K562 (cell line): ENCODE results near the gene SLC7A10. TPM values are rescaled to one million over a fixed set of nuclear protein-coding genes. Genes with fewer than 3 reads are reported as not detected.
"Not testable (repeated sequence)": the region's sequence is repeated elsewhere in the genome, so short reads cannot be mapped to it uniquely, and the experiment has no call there.

Experiments
- ATAC-seq: fragments of 200-7000 bp; cut with Tn5 transposase; 3 replicates; pipeline ENCODE4 v1.9.1; 2020; ENCODE audit warnings: moderate library complexity
- BruUV-seq: library from RNA; stranded (reverse); fragments of 400-500 nt; replicated peaks from 2 replicates; lab custom pipeline; 2021; lab: Mats Ljungman, UMichigan
- CTCF ChIA-PET: fragments of 300-600 bp; formaldehyde crosslinking; extraction: SDS; loops from one replicate; lab custom pipeline; 2021; ENCODE audit warnings: low intra/inter-chr PET ratio; lab: Yijun Ruan, JAX
- POLR2A ChIA-PET: fragments of 300-600, 350-650 bp; sonication (Branson Sonifier 250); formaldehyde crosslinking; extraction: SDS; loops from one replicate; lab custom pipeline; 2021; ENCODE audit warnings: antibody characterized with exemption, inconsistent platforms; lab: Yijun Ruan, JAX
- DNase-seq, 4 experiments: peaks; one replicate each; pipeline versions ENCODE4 v3.0.0 to v3.0.0-alpha.2; 2011 to 2018; ENCODE audit warnings: low spot score in 3 of 4, mixed read lengths in 3 of 4; ENCODE audit errors: extremely low read depth in 1 of 4
- FAIRE-seq: peaks from 2 replicates; lab custom pipeline; 2011; peaks lifted over from hg19 to GRCh38; lab: Jason Lieb, UNC
- H2AFZ ChIP-seq: 2 replicates; pipeline ENCODE4 v1.6.0; 2011; ENCODE audit warnings: low read depth, low read length, control low read depth, inconsistent platforms
- H3K27ac ChIP-seq: fragments of 200-600 bp; 3 replicates; pipeline ENCODE4 v1.8.0; 2011; ENCODE audit warnings: low read depth, mild to moderate bottlenecking, control low read depth, inconsistent platforms, low read length, moderate library complexity, mixed read lengths; ENCODE audit errors: extremely low read depth
- H3K27me3 ChIP-seq, 2 experiments: fragments of 300-600 bp in 1 of 2; 2 replicates in 1 of 2; 3 replicates in 1 of 2; pipeline versions ENCODE4 v1.6.0 to v1.8.0; 2011; ENCODE audit warnings: inconsistent platforms in 2 of 2, low read length in 2 of 2, mild to moderate bottlenecking in 1 of 2, mixed read lengths in 1 of 2, moderate library complexity in 1 of 2; ENCODE audit not compliant: control insufficient read depth in 2 of 2, insufficient read depth in 2 of 2
- H3K36me3 ChIP-seq: fragments of 300-600 bp; 3 replicates; pipeline ENCODE4 v1.8.0; 2011; ENCODE audit warnings: mild to moderate bottlenecking, low read length, inconsistent platforms; ENCODE audit not compliant: control insufficient read depth, insufficient read depth
- H3K4me1 ChIP-seq, 2 experiments: fragments of 200-600 bp in 1 of 2; replicated peaks in 1 of 2; 2 replicates in 1 of 2; 3 replicates in 1 of 2; pipeline versions ENCODE4 v1.5.1 to v1.8.0; 2011; ENCODE audit warnings: inconsistent platforms in 2 of 2, low read length in 2 of 2, mild to moderate bottlenecking in 1 of 2, mixed read lengths in 1 of 2, moderate library complexity in 1 of 2; ENCODE audit not compliant: control insufficient read depth in 2 of 2, insufficient read depth in 2 of 2
- H3K4me2 ChIP-seq: 2 replicates; pipeline ENCODE4 v1.6.1; 2011; ENCODE audit warnings: low read length, control low read depth, inconsistent platforms, mixed read lengths; ENCODE audit not compliant: insufficient read depth
- H3K4me3 ChIP-seq: fragments of 200-600 bp; sonication (generic), shearing (Covaris generic); 2 replicates; pipeline ENCODE4 v1.5.1; 2016; ENCODE audit warnings: control low read depth, inconsistent platforms
- H3K79me2 ChIP-seq: fragments of 200-600 bp; 3 replicates; pipeline ENCODE4 v1.8.0; 2011; ENCODE audit warnings: low read length, inconsistent platforms; ENCODE audit not compliant: control insufficient read depth, insufficient read depth
- H3K9ac ChIP-seq, 2 experiments: 2 replicates each; pipeline versions ENCODE4 v1.6.0 to v1.6.1; 2011; ENCODE audit warnings: low read depth in 2 of 2, low read length in 2 of 2, control low read depth in 1 of 2, inconsistent platforms in 1 of 2, mild to moderate bottlenecking in 1 of 2, mixed read lengths in 1 of 2; ENCODE audit not compliant: insufficient read depth in 1 of 2
- H3K9me1 ChIP-seq: one replicate; pipeline ENCODE4 v1.6.0; 2011; ENCODE audit warnings: inconsistent platforms, mild to moderate bottlenecking, low read length, moderate library complexity; ENCODE audit not compliant: control insufficient read depth, insufficient read depth
- H3K9me3 ChIP-seq: replicated peaks from 2 replicates; pipeline ENCODE4 v1.5.1; 2011; ENCODE audit warnings: low read depth, low read length, inconsistent platforms; ENCODE audit not compliant: control insufficient read depth, insufficient read depth
- H4K20me1 ChIP-seq: replicated peaks from 2 replicates; pipeline ENCODE4 v1.6.1; 2011; ENCODE audit warnings: low read length, inconsistent platforms, mixed read lengths; ENCODE audit not compliant: control insufficient read depth, insufficient read depth
- FOXJ2 ChIP-seq: fragments of 200-800 bp; sonication (Bioruptor generic); IDR thresholded peaks from 2 replicates; pipeline ENCODE4 v1.6.1; 2016; ENCODE audit warnings: missing genetic modification characterization, missing compliant biosample characterization
- IRF1 ChIP-seq: sonication (generic); formaldehyde crosslinking; IDR thresholded peaks from 2 replicates; pipeline ENCODE4 v1.8.0; 2022; ENCODE audit warnings: missing genetic modification reagents, mild to moderate bottlenecking, borderline replicate concordance
- PHF8 ChIP-seq: fragments of 200-600 bp; sonication (generic); IDR thresholded peaks from 2 replicates; pipeline ENCODE4 v1.6.1; 2012; ENCODE audit warnings: mixed run types, mild to moderate bottlenecking, inconsistent platforms, low read length, moderate library complexity, borderline replicate concordance
- RERE ChIP-seq: sonication (generic); formaldehyde crosslinking; IDR thresholded peaks from 2 replicates; pipeline ENCODE4 v1.8.0; 2023; ENCODE audit warnings: missing genetic modification reagents, mild to moderate bottlenecking, borderline replicate concordance
- ZNF431 ChIP-seq: sonication (generic); formaldehyde crosslinking; IDR thresholded peaks from 2 replicates; pipeline ENCODE4 v1.8.0; 2022; ENCODE audit warnings: mild to moderate bottlenecking, missing genetic modification reagents
- WGBS: fragments of 100-300 bp; shearing (Covaris generic); methylation state at CpG from one replicate; pipeline ENCODE4 v1.1.6; 2016; ENCODE audit warnings: low coverage, mixed read lengths; ENCODE audit not compliant: insufficient coverage; ENCODE audit errors: missing lambda C conversion rate; 5-methylcytosine and 5-hydroxymethylcytosine counted together
- in situ Hi-C: fragments of 300-500 bp; cut with MboI; formaldehyde crosslinking; loops from 4 replicates; pipeline ENCODE4 v1.15.0; 2018; ENCODE audit warnings: inconsistent platforms, mixed read lengths
- intact Hi-C: fragments of 100-400 bp; cut with micrococcal nuclease; formaldehyde crosslinking; loops from 2 replicates; pipeline ENCODE4 v1.14.2; 2022
- polyA plus RNA-seq, 8 experiments: library from polyadenylated mRNA; depleted of rRNA in 4 of 8; stranded (reverse) in 5 of 8; unstranded in 3 of 8; fragments of >200 nt; fragmentation: Nextera tagmentation in 2 of 8; fragmentation: Illumina TruSeq in 1 of 8; extraction: Ambion mirVana in 2 of 8; extraction: Trizol in 1 of 8; gene quantifications; 2 replicates each; pipeline versions ENCODE4 v1.2.1 to v1.2.3, GENCODE V29; 2011 to 2014; ENCODE audit warnings: inconsistent platforms in 1 of 8, missing spikeins in 1 of 8
- total RNA-seq, 7 experiments: library from RNA; depleted of rRNA in 6 of 7; stranded (reverse); fragments of >200 nt in 6 of 7; fragmentation: Illumina TruSeq in 2 of 7; extraction: Trizol in 2 of 7; gene quantifications; 2 replicates each; pipeline versions ENCODE4 v1.2.1 to v1.2.3, GENCODE V29; 2011 to 2021; ENCODE audit warnings: low replicate concordance in 1 of 7

Gene SLC7A10
- total and polyA plus RNA-seq, 9 of the 15 experiments (the other 6 are each of a cell fraction or from before 2014, with no cell fraction given) = 0.07 TPM; not detected in 8

GRCh38 chr19:33210266-33210940, 15.2 kb downstream of the SLC7A10 start (continued):
- TF ChIP-seq RERE (CRISPR knock-in tag) (no peak), PHF8 (no peak), FOXJ2 (tag) (no peak), IRF1 (CRISPR knock-in tag) (no peak), ZNF431 (no peak)

- H3K9ac ChIP-seq, H3K4me2 ChIP-seq, H3K9me3 ChIP-seq, H2AFZ ChIP-seq, BruUV-seq, H3K4me3 ChIP-seq, H3K27ac ChIP-seq, DNase-seq, FAIRE-seq, H3K36me3 ChIP-seq, intact Hi-C loops, ATAC-seq, H4K20me1 ChIP-seq, H3K9me1 ChIP-seq, in situ Hi-C loops, H3K79me2 ChIP-seq: not testable (repeated sequence)
- POLR2A ChIA-PET = interaction anchor here (0.7 kb wide), 1 partner anchor 544 kb away, joined by 3 read pairs; no protein-coding TSS in a partner anchor
- CTCF ChIA-PET = interaction anchor here (1.2 kb wide), 1 partner anchor 85 kb away, joined by 8 read pairs; no protein-coding TSS in a partner anchor
- 2% methylated on average over 7 of the region's 7 CpGs for WGBS
- H3K4me1 ChIP-seq = peaks cover 0 to 31% of the 10 kb centered on the region in 2 experiments; a peak in 2 of 5 replicates
- H3K27me3 ChIP-seq = peaks cover 14 to 86% of the 10 kb centered on the region in 2 experiments; a peak in 4 of 5 replicates
Observed at GRCh38 chr19:33209850-33210230, 15.8 kb downstream of the SLC7A10 start.
